Thymus (tissue), 11 donors: ENCODE data around the gene BMPER. TPM values are rescaled to one million over a fixed set of nuclear protein-coding genes. Genes with fewer than 3 reads are reported as not detected.

ENCODE experiments used
- DNase-seq, 9 donors: peaks; one replicate each; pipeline ENCODE4 v3.0.0-alpha.2; 2013; ENCODE audit warnings: low spot score in 9 of 9, low read depth in 6 of 9, missing footprints in 1 of 9
- H3K27ac ChIP-seq, 2 donors: one replicate each; pipeline ENCODE4 v1.5.1; 2013; ENCODE audit warnings: control low read depth in 1 of 2, low read depth in 1 of 2, low read length in 1 of 2, mild to moderate bottlenecking in 1 of 2, moderate library complexity in 1 of 2
- H3K27me3 ChIP-seq, 2 donors: one replicate each; pipeline ENCODE4 v1.5.1; 2013; ENCODE audit warnings: low read length in 1 of 2; ENCODE audit not compliant: control insufficient read depth in 2 of 2, insufficient read depth in 1 of 2
- H3K36me3 ChIP-seq, 2 donors: one replicate each; pipeline ENCODE4 v1.5.1; 2013; ENCODE audit warnings: low read length in 1 of 2, mild to moderate bottlenecking in 1 of 2, moderate library complexity in 1 of 2; ENCODE audit not compliant: control insufficient read depth in 2 of 2, insufficient read depth in 2 of 2
- H3K4me1 ChIP-seq, 2 donors: one replicate each; pipeline ENCODE4 v1.5.1; 2013; ENCODE audit warnings: low read length in 2 of 2; ENCODE audit not compliant: control insufficient read depth in 2 of 2, insufficient read depth in 2 of 2
- H3K4me3 ChIP-seq, 2 donors: one replicate each; pipeline ENCODE4 v1.5.1; 2013; ENCODE audit warnings: low read length in 2 of 2, control low read depth in 1 of 2, mild to moderate bottlenecking in 1 of 2
- H3K9me3 ChIP-seq, 2 donors: one replicate each; pipeline ENCODE4 v1.5.1; 2013; ENCODE audit warnings: low read length in 1 of 2, mild to moderate bottlenecking in 1 of 2; ENCODE audit not compliant: control insufficient read depth in 2 of 2, insufficient read depth in 1 of 2
- WGBS: extraction: QIAGEN DNeasy Blood & Tissue Kit; methylation state at CpG from one replicate; pipeline ENCODE4 v1.1.7; 2013; 5-methylcytosine and 5-hydroxymethylcytosine counted together
- polyA plus RNA-seq: library from polyadenylated mRNA; stranded (reverse); fragments of 200-250 nt; gene quantifications from one replicate; pipeline ENCODE4 v1.2.3, GENCODE V29; 2013
- total RNA-seq: library from RNA; stranded (reverse); fragments of 120-200 nt; gene quantifications from one replicate; pipeline ENCODE4 v1.2.4, GENCODE V29; 2013
- donor health status: healthy.

The BMPER gene
- total and polyA plus RNA-seq, 2 donors = 1.0 to 4.5 TPM

DNA sequence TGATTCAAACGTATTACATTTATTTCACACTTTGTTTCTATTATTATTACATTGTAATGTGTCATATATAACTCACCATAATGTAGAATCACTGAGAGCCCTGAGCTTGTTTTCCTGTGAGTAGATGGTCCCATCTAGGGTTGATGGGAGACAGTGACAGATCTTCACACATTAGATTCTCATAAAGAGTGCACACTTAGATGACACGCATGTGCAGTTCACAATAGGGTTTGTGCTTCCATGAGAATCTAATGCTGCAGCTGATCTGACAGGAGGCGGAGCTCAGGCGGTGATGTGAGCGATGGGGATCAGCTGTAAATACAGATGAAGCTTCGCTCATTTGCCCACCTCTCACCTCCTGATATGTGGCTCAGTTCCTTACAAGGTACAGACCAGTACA, 36.1 kb downstream of the BMPER start:
- no peaks in the 10 kb centered on the region for H3K36me3 ChIP-seq
- H3K27ac ChIP-seq = no peak overlapping the region
- no peaks in the 10 kb centered on the region for H3K27me3 ChIP-seq
- DNase-seq = no peak
- H3K4me1 ChIP-seq = no peaks in the 10 kb centered on the region
- 96% methylated on average over 6 of the region's 6 CpGs for WGBS
- no peaks in the 10 kb centered on the region for H3K9me3 ChIP-seq
- H3K4me3 ChIP-seq = no peak overlapping the region

DNA sequence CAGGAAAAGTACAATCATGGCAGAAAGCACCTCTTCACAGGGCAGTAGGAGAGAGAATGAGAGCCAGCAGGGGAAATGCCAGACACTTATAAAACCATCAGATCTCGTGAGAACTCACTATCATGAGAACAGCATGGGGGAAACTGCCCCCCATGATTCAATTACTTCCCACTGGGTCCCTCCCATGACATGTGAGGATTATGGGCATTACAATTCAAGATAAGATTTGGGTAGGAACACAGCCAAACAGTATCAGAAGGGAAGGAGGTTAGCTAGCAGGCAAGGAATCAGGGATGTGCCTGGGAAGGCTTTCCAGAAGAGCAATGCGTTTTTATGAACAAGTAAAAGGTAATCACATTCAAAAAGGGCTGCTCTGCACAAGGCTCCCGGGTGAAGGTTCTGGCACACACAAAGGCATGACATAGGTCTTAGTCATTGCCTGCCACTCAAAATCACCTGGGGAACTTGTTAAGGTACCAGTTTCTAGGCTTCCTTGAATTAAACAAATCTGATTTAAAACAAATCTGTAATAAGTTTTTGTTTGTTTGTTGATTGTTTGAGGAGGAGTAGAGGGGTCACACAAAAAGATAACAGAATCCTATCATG, 40.9 kb downstream of the BMPER start:
- WGBS = 86% methylated on average over 3 of the region's 3 CpGs

DNA sequence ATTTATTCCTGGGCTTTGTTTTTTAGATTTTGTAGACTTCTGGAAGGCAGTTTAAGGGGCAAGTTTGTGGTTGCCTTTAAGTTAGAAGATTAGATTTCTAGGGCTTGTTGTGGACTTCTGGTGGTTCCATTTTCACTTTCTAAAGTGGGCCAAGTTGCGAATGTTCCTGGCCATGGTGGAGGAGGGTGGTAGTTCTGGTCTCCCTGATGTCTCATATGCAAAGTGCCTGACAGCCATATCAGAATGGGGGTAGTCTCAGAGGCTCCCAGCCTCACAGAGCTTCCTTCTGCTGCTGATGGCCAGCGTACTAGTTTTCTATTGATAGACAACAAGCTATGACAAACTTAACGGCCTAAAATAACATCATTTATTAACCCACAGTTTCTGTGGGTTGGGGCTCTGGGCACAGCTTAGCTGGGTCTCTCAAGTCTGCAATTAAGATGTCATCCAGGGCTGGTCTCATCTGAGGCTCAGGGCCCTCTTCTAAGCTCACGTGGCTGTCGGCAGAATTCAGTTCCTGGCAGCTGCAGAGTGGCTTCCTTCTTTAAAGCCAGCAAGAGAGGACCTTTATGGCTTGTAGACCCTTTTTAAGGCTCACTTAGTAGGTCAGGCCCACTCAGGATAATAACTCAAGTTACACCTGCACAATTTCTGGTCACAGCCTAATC, 44.8 kb downstream of the BMPER start:
- no peak overlapping the region for H3K27ac ChIP-seq
- H3K9me3 ChIP-seq = no peaks in the 10 kb centered on the region
- H3K4me1 ChIP-seq = no peaks in the 10 kb centered on the region
- WGBS = 94% methylated on average over 5 of the region's 5 CpGs
- no peaks in the 10 kb centered on the region for H3K36me3 ChIP-seq
- DNase-seq = no peak
- H3K4me3 ChIP-seq = no peak overlapping the region
- H3K27me3 ChIP-seq = no peaks in the 10 kb centered on the region

More for the DNA sequence above, 40.9 kb downstream of the BMPER start:
- DNase-seq = no peak
- no peaks in the 10 kb centered on the region for H3K9me3 ChIP-seq
- no peaks in the 10 kb centered on the region for H3K36me3 ChIP-seq
- H3K4me1 ChIP-seq = no peaks in the 10 kb centered on the region
- no peak overlapping the region for H3K27ac ChIP-seq
- H3K4me3 ChIP-seq = no peak overlapping the region
- H3K27me3 ChIP-seq = no peaks in the 10 kb centered on the region

DNA sequence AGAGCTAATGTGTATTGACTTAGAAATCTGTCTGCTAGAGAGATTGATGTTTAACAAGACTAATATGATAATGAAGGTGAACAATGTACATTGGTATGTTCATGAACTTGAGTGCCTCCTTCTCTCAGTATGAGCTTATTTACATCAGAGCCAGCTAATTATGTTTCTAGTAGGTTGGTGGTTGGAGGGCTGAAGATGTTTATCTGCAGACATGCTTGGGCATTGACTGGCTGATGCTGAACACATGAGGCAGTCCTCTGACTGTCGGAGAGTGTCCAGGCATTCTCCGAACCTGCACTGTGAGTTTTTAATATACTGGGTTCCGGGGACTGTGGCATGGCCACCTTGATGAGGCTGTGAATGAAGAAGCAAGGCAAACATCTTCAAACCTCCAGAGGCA, 47.5 kb downstream of the BMPER start:
- H3K4me1 ChIP-seq = no peaks in the 10 kb centered on the region
- 95% methylated on average over 3 of the region's 3 CpGs for WGBS
- H3K27ac ChIP-seq = no peak overlapping the region
- H3K9me3 ChIP-seq = no peaks in the 10 kb centered on the region
- DNase-seq = no peak
- H3K4me3 ChIP-seq = no peak overlapping the region
- H3K36me3 ChIP-seq = no peaks in the 10 kb centered on the region
- H3K27me3 ChIP-seq = no peaks in the 10 kb centered on the region

DNA sequence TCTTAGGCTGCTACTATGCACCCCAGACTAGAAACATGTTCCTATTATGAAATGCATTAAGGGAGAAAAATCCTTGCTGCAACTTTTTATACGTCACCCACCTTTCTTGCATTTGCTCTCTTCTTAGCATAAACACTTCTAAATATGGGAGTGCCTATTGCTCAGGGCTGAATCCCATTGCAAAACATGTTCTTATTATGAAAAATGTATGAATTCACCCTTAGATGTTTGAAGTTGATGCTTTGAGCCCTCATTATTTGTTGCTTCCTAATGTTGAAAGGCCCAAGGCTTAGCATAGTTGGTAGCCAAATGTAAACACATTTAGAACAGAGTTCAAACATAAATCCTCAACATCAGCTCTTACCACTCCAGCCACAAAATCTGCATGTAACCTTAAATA, 52.8 kb downstream of the BMPER start:
- Histone ChIP-seq H3K27me3 (no peaks in the 10 kb centered on the region), H3K36me3 (no peaks in the 10 kb centered on the region), H3K4me3 (no peak overlapping the region), H3K4me1 (no peaks in the 10 kb centered on the region), H3K9me3 (no peaks in the 10 kb centered on the region), H3K27ac (no peak overlapping the region)
- WGBS = 98% methylated on average over 1 of the region's 1 CpG
- DNase-seq = no peak

DNA sequence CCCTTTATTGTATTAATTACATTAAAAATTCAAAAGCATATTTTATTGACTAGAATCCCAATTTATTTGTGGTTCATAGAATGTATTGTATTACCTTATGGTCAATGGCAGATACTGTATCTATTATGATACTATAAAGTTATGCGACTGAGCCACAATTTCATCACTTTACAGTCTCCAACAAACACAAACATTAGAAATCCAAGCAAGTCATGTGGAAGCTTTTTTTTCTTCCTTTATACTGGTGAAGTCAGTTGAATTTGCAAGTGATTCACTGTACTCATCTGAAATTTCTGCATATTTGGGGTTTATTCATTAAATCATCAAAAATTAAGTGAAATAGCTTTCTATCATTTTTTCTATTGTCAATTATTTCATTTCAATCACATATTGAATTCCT, 54.3 kb downstream of the BMPER start:
- Histone ChIP-seq H3K36me3 (no peaks in the 10 kb centered on the region), H3K27me3 (no peaks in the 10 kb centered on the region), H3K9me3 (no peaks in the 10 kb centered on the region), H3K4me1 (no peaks in the 10 kb centered on the region), H3K27ac (no peak overlapping the region), H3K4me3 (no peak overlapping the region)
- no peak for DNase-seq
- WGBS = 96% methylated on average over 1 of the region's 1 CpG

DNA sequence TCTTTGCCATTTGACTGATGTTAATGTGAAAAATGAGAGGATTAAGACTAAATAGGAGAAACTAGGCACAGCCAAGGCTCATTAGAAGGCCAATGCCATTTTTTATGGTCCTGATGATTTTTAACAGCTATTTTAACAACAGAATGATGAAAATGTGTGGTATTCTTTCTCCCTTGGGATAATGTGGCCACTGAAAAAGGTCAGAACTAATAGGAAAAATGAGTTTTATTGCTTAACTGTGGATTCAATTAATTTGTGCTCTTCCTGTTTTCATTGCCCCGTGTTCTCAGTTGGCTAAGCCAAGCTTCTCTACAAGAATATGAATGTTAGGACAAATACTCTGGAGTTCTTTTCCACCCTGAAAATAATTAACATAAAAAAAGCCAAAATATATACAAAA, 56.6 kb downstream of the BMPER start:
- H3K4me1 ChIP-seq = no peaks in the 10 kb centered on the region
- no peak overlapping the region for H3K27ac ChIP-seq
- no peaks in the 10 kb centered on the region for H3K27me3 ChIP-seq
- no peaks in the 10 kb centered on the region for H3K36me3 ChIP-seq
- DNase-seq = no peak
- H3K4me3 ChIP-seq = no peak overlapping the region
- WGBS = 91% methylated on average over 1 of the region's 1 CpG
- H3K9me3 ChIP-seq = no peaks in the 10 kb centered on the region

DNA sequence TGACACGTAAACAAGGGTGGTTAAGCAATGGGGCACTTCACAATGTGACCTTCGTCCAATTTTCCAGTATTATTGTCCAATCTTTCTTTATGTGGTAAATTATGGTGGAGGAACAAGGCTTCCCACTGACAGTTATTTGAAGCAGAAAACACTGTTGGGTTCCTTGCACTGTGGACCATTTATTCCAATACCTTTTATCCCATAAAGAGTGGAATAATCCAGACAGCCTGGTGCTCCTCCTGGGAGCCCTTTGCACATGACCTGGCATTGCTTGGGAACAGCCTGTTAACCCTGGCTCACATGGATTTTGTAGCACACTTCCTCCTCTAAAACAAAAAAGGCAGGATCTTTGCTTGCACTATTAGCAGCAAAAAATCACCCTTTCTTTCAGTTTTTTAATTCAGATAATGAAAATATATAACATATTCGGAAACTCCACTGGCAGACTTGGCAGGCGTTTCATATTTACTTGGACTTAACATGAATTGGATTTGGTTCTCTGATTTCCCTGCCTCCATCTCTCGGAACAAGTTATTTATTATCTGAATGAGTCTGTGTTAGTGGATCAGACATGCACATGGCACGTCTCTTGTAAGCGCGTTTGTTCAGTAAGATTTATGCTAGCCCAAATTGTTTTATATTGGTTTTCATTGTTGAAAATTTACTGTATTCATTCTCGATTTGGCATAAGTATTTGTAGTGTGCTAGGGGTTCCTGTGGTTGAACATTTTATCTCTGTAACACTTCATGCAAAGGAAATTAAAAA, 59.3 kb downstream of the BMPER start:
- no peaks in the 10 kb centered on the region for H3K4me1 ChIP-seq
- H3K36me3 ChIP-seq = no peaks in the 10 kb centered on the region
- no peak overlapping the region for H3K27ac ChIP-seq
- no peaks in the 10 kb centered on the region for H3K9me3 ChIP-seq
- H3K27me3 ChIP-seq = no peaks in the 10 kb centered on the region
- 93% methylated on average over 9 of the region's 9 CpGs for WGBS
- H3K4me3 ChIP-seq = no peak overlapping the region
- no peak for DNase-seq

DNA sequence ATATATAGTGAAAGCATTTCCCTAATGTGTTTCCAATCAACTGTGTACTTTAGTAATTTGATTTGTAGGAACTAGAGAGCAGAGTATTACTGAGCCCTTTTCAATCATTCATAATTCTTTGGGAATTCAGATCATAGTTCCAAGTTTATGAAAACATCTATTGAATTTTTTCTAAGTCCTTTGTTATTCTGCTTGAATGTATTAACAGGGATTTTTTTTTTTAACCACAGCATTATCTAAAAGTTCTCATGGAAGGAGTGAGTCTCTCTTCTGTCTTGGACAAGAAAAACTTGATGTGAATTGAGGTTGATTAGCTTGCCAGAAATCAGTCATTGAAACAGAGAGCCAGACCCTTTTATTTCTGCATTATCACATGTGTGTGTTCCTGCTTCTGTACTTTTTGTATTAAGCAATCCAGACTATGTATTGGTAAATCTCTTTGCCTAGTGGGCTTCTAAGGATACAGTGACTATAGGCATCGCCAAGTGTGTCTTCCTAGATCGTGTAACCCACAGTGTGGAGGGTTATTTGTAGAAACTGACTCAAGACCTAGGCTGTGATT, 59.9 kb downstream of the BMPER start:
- Histone ChIP-seq H3K27ac (no peak overlapping the region), H3K36me3 (no peaks in the 10 kb centered on the region), H3K9me3 (no peaks in the 10 kb centered on the region), H3K4me1 (no peaks in the 10 kb centered on the region), H3K27me3 (no peaks in the 10 kb centered on the region), H3K4me3 (no peak overlapping the region)
- WGBS = 96% methylated on average over 2 of the region's 2 CpGs
- DNase-seq = no peak
